ENCODE measurements around the gene TK2.

TK2 gene

DNA sequence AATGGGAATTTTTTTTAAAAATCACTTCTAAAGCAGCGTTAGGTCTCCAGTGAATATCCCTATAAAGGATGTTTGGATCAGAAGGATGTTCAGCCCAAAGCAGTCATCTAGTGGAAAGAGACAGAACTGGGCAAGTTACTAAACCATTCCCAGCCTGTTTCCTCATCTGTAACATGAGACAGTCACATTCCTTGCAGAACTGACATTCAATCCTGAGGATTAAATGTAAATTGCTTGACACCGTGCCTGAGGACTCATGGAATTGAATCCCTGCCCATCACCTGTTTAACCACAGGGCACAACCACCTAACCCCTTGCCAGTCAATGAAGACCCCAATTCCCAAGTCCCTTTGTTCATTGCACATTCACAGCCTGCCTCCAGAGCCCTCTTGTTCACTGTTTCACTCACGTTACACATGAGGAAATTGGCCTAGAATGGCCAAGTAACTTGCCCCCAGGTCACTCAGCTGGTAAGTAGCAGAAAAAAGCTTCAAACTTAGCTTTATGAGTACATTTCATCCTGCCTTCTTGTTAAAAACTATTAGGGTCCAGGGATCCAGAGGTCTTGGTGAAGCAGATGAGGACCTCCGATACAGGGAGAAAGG is 30.8 kb upstream of the TK2 start:
- TF ChIP-seq CTCF (IDR thresholded peaks at IDR 0.05; ENCODE audit: insufficient read depth, low read depth, low read length, missing control alignments) = no peak
- DNase-seq (ENCODE audit: low read depth) = no peak
- H3K4me3 ChIP-seq (ENCODE audit: low read depth, low read length) = no peak overlapping the region

- DNase-seq (ENCODE audit: low read depth) = no peak
- TF ChIP-seq CTCF (IDR thresholded peaks at IDR 0.05; ENCODE audit: insufficient read depth, low read depth, low read length, missing control alignments) = no peak
- H3K4me3 ChIP-seq (ENCODE audit: low read depth, low read length) = no peak within 1 kb of the TSS
Observed at GRCh38 chr16:66578651-66579531, 29.0 kb upstream of the TK2 start, which contains the start of gene CMTM2. TSS of gene CMTM2 (plus strand) at chr16:66579463. CDS start at chr16:66579608, 145 bp downstream.

GRCh38 chr16:66576296-66576695 is 26.4 kb upstream of the TK2 start:
- no peak for DNase-seq (ENCODE audit: low read depth)
- TF ChIP-seq CTCF (IDR thresholded peaks at IDR 0.05; ENCODE audit: insufficient read depth, low read depth, low read length, missing control alignments) = no peak
- no peak overlapping the region for H3K4me3 ChIP-seq (ENCODE audit: low read depth, low read length)

DNA sequence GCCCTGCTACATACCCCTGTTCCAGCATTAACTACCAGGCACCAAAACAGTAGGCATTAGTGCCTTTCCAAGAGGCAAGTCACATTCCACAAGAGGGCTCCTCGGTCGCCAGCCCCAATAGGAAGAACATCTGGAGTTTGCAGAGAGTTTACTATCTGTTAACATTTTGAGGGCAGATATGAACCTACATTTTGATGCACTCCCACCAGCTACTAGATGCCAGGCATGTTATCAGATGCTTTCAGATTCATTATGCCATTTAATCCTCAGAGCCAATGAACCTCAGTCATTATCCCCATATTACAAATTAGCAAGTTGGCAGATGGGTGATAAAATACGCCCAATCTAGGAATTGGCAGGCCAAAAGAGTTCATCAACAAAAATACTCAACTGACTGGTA is 25.1 kb upstream of the TK2 start:
- TF ChIP-seq CTCF (IDR thresholded peaks at IDR 0.05; ENCODE audit: insufficient read depth, low read depth, low read length, missing control alignments) = no peak
- H3K4me3 ChIP-seq (ENCODE audit: low read depth, low read length) = no peak overlapping the region
- no peak for DNase-seq (ENCODE audit: low read depth)

GRCh38 chr16:66574531-66574930 is 24.6 kb upstream of the TK2 start:
- no peak overlapping the region for H3K4me3 ChIP-seq (ENCODE audit: low read depth, low read length)
- no peak for TF ChIP-seq CTCF (IDR thresholded peaks at IDR 0.05; ENCODE audit: insufficient read depth, low read depth, low read length, missing control alignments)
- DNase-seq (ENCODE audit: low read depth) = no peak

DNA sequence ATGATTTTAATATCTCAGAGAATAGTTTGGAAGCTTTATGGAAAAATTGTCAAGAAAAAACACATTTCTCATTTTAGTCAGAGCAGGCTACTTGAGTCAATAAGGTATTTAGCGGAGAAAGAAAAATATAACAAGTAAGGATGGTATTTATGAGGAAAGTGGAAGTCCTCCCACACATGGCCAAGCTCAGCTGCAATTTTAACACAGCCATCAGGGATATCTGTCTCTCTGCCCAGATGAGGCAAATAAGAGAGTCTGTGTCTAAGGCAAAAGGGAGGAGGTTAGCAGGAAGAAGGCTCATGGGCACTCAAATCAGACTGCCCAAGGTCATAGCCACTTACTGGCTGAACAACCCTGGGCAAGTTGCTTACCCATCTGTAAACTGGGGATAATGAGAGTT is 24.2 kb upstream of the TK2 start:
- H3K4me3 ChIP-seq (ENCODE audit: low read depth, low read length) = no peak overlapping the region
- no peak for DNase-seq (ENCODE audit: low read depth)
- TF ChIP-seq CTCF (IDR thresholded peaks at IDR 0.05; ENCODE audit: insufficient read depth, low read depth, low read length, missing control alignments) = no peak

Measured in GM12865 (cell line).